ENCODE measurements around the gene TSC22D3. TPM values are rescaled to one million over a fixed set of nuclear protein-coding genes. Genes with fewer than 3 reads are reported as not detected.
"Not testable (repeated sequence)": the region's sequence is repeated elsewhere in the genome, so short reads cannot be mapped to it uniquely, and the experiment has no call there.

TSC22D3 gene
- total RNA-seq, result 100 to 1,000 TPM; 144 to 147 TPM

GRCh38 chrX:107775734-107776511 is at the start of gene TSC22D3:
Gene TSC22D3, minus strand, starts transcription at chrX:107775787. Its CDS starts 368 bp downstream, at chrX:107775419.
- H3K27me3 ChIP-seq, result no peaks in the 10 kb centered on the region
- intact Hi-C loops (cut with DNase I), result loop anchor here (10.0 kb wide), 1 partner anchor 101 kb away; no protein-coding TSS in a partner anchor
- no peaks in the 10 kb centered on the region for H3K9me3 ChIP-seq
- H3K4me1 ChIP-seq, result peaks cover 29% of the 10 kb centered on the region
- no peaks in the 10 kb centered on the region for H3K36me3 ChIP-seq (replicated peaks in 1 of 2; ENCODE audit: insufficient read depth in 1 of 2, low read depth in 2 of 2)
- ATAC-seq (peak; percentile 93), DNase-seq (peak; percentile 84 to 90 (median 88))
- peak within 1 kb of the TSS; percentile 84 to 89 (median 86) for H3K27ac ChIP-seq
- peak within 1 kb of the TSS; percentile 33 to 50 for H3K4me3 ChIP-seq
- WGBS, 2 donors, result 0% methylated on average over 28 of the region's 59 CpGs; no CpG with 5 or more reads in 1 of the 2 donors
- TF ChIP-seq CTCF (IDR thresholded peaks at IDR 0.05) (peak in 4 of 7 experiments; percentile 35 to 40 (median 38)), POLR2A (IDR thresholded peaks at IDR 0.05) (peak; percentile 48 to 69 (median 69))

- H3K36me3 ChIP-seq (replicated peaks in 1 of 2; ENCODE audit: insufficient read depth in 1 of 2, low read depth in 2 of 2), result no peaks in the 10 kb centered on the region
- DNase-seq, result no peak
- H3K27ac ChIP-seq, result no peak overlapping the region
- H3K4me3 ChIP-seq, result no peak overlapping the region
- WGBS, 2 donors, result 54 to 73% methylated on average over 1 of the region's 1 CpG
- no peak for TF ChIP-seq POLR2A (IDR thresholded peaks at IDR 0.05)
- TF ChIP-seq CTCF (IDR thresholded peaks at IDR 0.05), result no peak
- no peaks in the 10 kb centered on the region for H3K9me3 ChIP-seq
- no peaks in the 10 kb centered on the region for H3K4me1 ChIP-seq
- no peak for ATAC-seq
- H3K27me3 ChIP-seq, result no peaks in the 10 kb centered on the region
- intact Hi-C loops (cut with DNase I), result no loop called here
These were observed 47.9 kb upstream of the TSC22D3 start for GRCh38 chrX:107823456-107823855.

DNA sequence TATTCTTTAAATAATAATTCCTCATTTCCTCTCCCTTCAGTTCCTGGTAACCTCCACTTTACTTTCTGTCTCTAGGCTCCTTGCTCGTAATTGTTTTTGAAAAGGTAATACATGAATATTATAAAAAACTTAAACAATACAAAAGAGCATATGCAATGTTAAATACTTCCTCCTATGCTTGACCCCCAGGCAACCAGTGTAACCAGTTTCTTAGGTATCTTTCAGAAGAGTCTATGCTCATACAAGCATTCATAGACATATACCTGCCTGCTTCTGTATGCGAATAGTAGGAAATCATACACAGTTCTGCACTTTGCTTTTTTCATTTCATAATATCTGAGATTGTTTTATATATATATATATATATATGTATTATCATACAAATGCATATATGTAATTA is 47.5 kb upstream of the TSC22D3 start:
- no peaks in the 10 kb centered on the region for H3K27me3 ChIP-seq
- intact Hi-C loops (cut with DNase I), result no loop called here
- H3K4me3 ChIP-seq, result no peak overlapping the region
- no peak overlapping the region for H3K27ac ChIP-seq
- no peak for TF ChIP-seq CTCF (IDR thresholded peaks at IDR 0.05)
- TF ChIP-seq POLR2A (IDR thresholded peaks at IDR 0.05), result no peak
- 80 to 92% methylated on average over 2 of the region's 2 CpGs for WGBS, 2 donors
- no peak for ATAC-seq
- DNase-seq, result no peak
- H3K4me1 ChIP-seq, result no peaks in the 10 kb centered on the region
- no peaks in the 10 kb centered on the region for H3K36me3 ChIP-seq (replicated peaks in 1 of 2; ENCODE audit: insufficient read depth in 1 of 2, low read depth in 2 of 2)
- no peaks in the 10 kb centered on the region for H3K9me3 ChIP-seq

- DNase-seq (no peak), ATAC-seq (no peak)
- no peak overlapping the region for H3K27ac ChIP-seq
- no peaks in the 10 kb centered on the region for H3K9me3 ChIP-seq
- H3K4me3 ChIP-seq, result no peak overlapping the region
- no peaks in the 10 kb centered on the region for H3K27me3 ChIP-seq
- H3K36me3 ChIP-seq (replicated peaks in 1 of 2; ENCODE audit: insufficient read depth in 1 of 2, low read depth in 2 of 2), result no peaks in the 10 kb centered on the region
- H3K4me1 ChIP-seq, result no peaks in the 10 kb centered on the region
- TF ChIP-seq CTCF (IDR thresholded peaks at IDR 0.05) (no peak), POLR2A (IDR thresholded peaks at IDR 0.05) (no peak)
- intact Hi-C loops (cut with DNase I), result no loop called here
These were observed 43.4 kb upstream of the TSC22D3 start for GRCh38 chrX:107818900-107819521.

- H3K4me3 ChIP-seq; H3K27me3 ChIP-seq; H3K9me3 ChIP-seq; ATAC-seq; H3K36me3 ChIP-seq (replicated peaks in 1 of 2; ENCODE audit: insufficient read depth in 1 of 2, low read depth in 2 of 2); H3K4me1 ChIP-seq; intact Hi-C loops (cut with DNase I); H3K27ac ChIP-seq; DNase-seq: not testable (repeated sequence)
- WGBS, 2 donors, result 84 to 87% methylated on average over 10 of the region's 10 CpGs
These were observed 34.5 kb upstream of the TSC22D3 start for GRCh38 chrX:107810053-107810452.
